Astrocyte (in vitro differentiated cells and primary cell): ENCODE measurements around the gene AKAIN1. TPM values are rescaled to one million over a fixed set of nuclear protein-coding genes. Genes with fewer than 3 reads are reported as not detected.
A peak's percentile ranks its signal among the peaks of the same experiment; 100 is the strongest.

Experiments used
- DNase-seq: peaks from one replicate; pipeline ENCODE4 v3.0.0-alpha.2; 2010; ENCODE audit warnings: low read depth
- FAIRE-seq: peaks from 2 replicates; lab custom pipeline; 2011; peaks lifted over from hg19 to GRCh38; lab: Jason Lieb, UNC
- H2AFZ ChIP-seq: 2 replicates; pipeline ENCODE4 v1.6.0; 2012; ENCODE audit warnings: low read depth, low read length, inconsistent platforms
- H3K27ac ChIP-seq: 2 replicates; pipeline ENCODE4 v1.5.1; 2011; ENCODE audit warnings: low read depth, low read length, inconsistent platforms
- H3K27me3 ChIP-seq: 2 replicates; pipeline ENCODE4 v1.6.0; 2011; ENCODE audit warnings: low read length, inconsistent platforms; ENCODE audit not compliant: insufficient read depth
- H3K36me3 ChIP-seq: 2 replicates; pipeline ENCODE4 v1.5.1; 2011; ENCODE audit warnings: low read length, inconsistent platforms; ENCODE audit not compliant: insufficient read depth
- H3K4me1 ChIP-seq: 2 replicates; pipeline ENCODE4 v1.5.1; 2011; ENCODE audit warnings: low read length, inconsistent platforms; ENCODE audit not compliant: insufficient read depth
- H3K4me2 ChIP-seq: 2 replicates; pipeline ENCODE4 v1.6.0; 2012; ENCODE audit warnings: low read length, inconsistent platforms
- H3K4me3 ChIP-seq: 2 replicates; pipeline ENCODE4 v1.5.1; 2011; ENCODE audit warnings: low read depth, mild to moderate bottlenecking, low read length, inconsistent platforms; ENCODE audit not compliant: insufficient read depth
- H3K79me2 ChIP-seq: 2 replicates; pipeline ENCODE4 v1.6.0; 2012; ENCODE audit warnings: mild to moderate bottlenecking, low read length, inconsistent platforms; ENCODE audit not compliant: insufficient read depth
- H3K9ac ChIP-seq: 2 replicates; pipeline ENCODE4 v1.6.0; 2012; ENCODE audit warnings: mild to moderate bottlenecking, low read length, inconsistent platforms
- H3K9me3 ChIP-seq: 2 replicates; pipeline ENCODE4 v1.5.1; 2012; ENCODE audit warnings: low read depth, mild to moderate bottlenecking, low read length, inconsistent platforms; ENCODE audit not compliant: insufficient read depth
- H4K20me1 ChIP-seq: 2 replicates; pipeline ENCODE4 v1.6.0; 2012; ENCODE audit warnings: low read length, inconsistent platforms; ENCODE audit not compliant: insufficient read depth
- H3K27ac Mint-ChIP-seq: one replicate; pipeline ENCODE4 v1.8.0; 2021; ENCODE audit warnings: mild to moderate bottlenecking, mixed read lengths; ENCODE audit not compliant: unreplicated experiment
- H3K27me3 Mint-ChIP-seq: one replicate; pipeline ENCODE4 v1.8.0; 2021; ENCODE audit warnings: low read depth, mixed read lengths; ENCODE audit not compliant: unreplicated experiment
- H3K36me3 Mint-ChIP-seq: one replicate; pipeline ENCODE4 v1.8.0; 2021; ENCODE audit warnings: low read depth, mixed read lengths; ENCODE audit not compliant: unreplicated experiment
- H3K4me1 Mint-ChIP-seq: one replicate; pipeline ENCODE4 v1.8.0; 2021; ENCODE audit warnings: low read depth, mixed read lengths; ENCODE audit not compliant: unreplicated experiment
- H3K4me3 Mint-ChIP-seq: one replicate; pipeline ENCODE4 v1.8.0; 2021; ENCODE audit warnings: mild to moderate bottlenecking, moderate library complexity, mixed read lengths; ENCODE audit not compliant: unreplicated experiment
- H3K9me3 Mint-ChIP-seq: one replicate; pipeline ENCODE4 v1.8.0; 2021; ENCODE audit warnings: mild to moderate bottlenecking, mixed read lengths; ENCODE audit not compliant: unreplicated experiment
- CTCF ChIP-seq: IDR thresholded peaks from 2 replicates; pipeline ENCODE4 v1.5.1; 2011; ENCODE audit warnings: low read depth, mild to moderate bottlenecking, inconsistent platforms, low read length, moderate library complexity; ENCODE audit not compliant: insufficient read depth
- EZH2 ChIP-seq: IDR thresholded peaks from 2 replicates; pipeline ENCODE4 v1.6.1; 2012; ENCODE audit warnings: mild to moderate bottlenecking, low read length, inconsistent platforms; ENCODE audit not compliant: insufficient read depth
- total RNA-seq: library from RNA; stranded (reverse); gene quantifications from 2 replicates; pipeline ENCODE4 v1.2.1, GENCODE V29; 2021

The AKAIN1 gene
- total RNA-seq, 1 donor from 2014 or later = not detected

- no peaks in the 10 kb centered on the region for H3K27me3 Mint-ChIP-seq
- Histone ChIP-seq H3K9me3 (no peaks in the 10 kb centered on the region), H3K36me3 (peaks cover 6% of the 10 kb centered on the region), H3K27me3 (no peaks in the 10 kb centered on the region), H3K4me3 (peak overlapping the region; percentile 80), H3K9ac (peak overlapping the region; percentile 96), H3K27ac (no peak overlapping the region), H3K79me2 (peaks cover 33% of the 10 kb centered on the region), H4K20me1 (peaks cover 12% of the 10 kb centered on the region), H3K4me2 (peak overlapping the region; percentile 92), H3K4me1 (peaks cover 16% of the 10 kb centered on the region), H2AFZ (no peak overlapping the region)
- peak overlapping the region; percentile 99 for H3K4me3 Mint-ChIP-seq
- TF ChIP-seq EZH2 (no peak), CTCF (no peak)
- FAIRE-seq (no peak), DNase-seq (no peak)
- H3K4me1 Mint-ChIP-seq = peaks cover 10% of the 10 kb centered on the region
- no peaks in the 10 kb centered on the region for H3K9me3 Mint-ChIP-seq
- no peak overlapping the region for H3K27ac Mint-ChIP-seq
- peaks cover 2% of the 10 kb centered on the region for H3K36me3 Mint-ChIP-seq
Measured at GRCh38 chr18:5239447-5239846, 42.4 kb upstream of the AKAIN1 start.

- H3K27ac ChIP-seq = peak overlapping the region; percentile 98
- Mint-ChIP-seq H3K4me1 (peaks cover 10% of the 10 kb centered on the region), H3K4me3 (peak overlapping the region; percentile 99), H3K9me3 (no peaks in the 10 kb centered on the region), H3K27me3 (no peaks in the 10 kb centered on the region), H3K36me3 (peaks cover 2% of the 10 kb centered on the region), H3K27ac (peak overlapping the region; percentile 96)
- H3K9ac ChIP-seq = peak overlapping the region; percentile 96
- H3K79me2 ChIP-seq = peaks cover 33% of the 10 kb centered on the region
- H3K4me3 ChIP-seq = peak overlapping the region; percentile 80
- peak overlapping the region; percentile 92 for H3K4me2 ChIP-seq
- H3K4me1 ChIP-seq = peaks cover 16% of the 10 kb centered on the region
- no peaks in the 10 kb centered on the region for H3K27me3 ChIP-seq
- H3K9me3 ChIP-seq = no peaks in the 10 kb centered on the region
- TF ChIP-seq CTCF = no peak
- no peak for TF ChIP-seq EZH2
- peak overlapping the region; percentile 97 for H2AFZ ChIP-seq
- H3K36me3 ChIP-seq = peaks cover 6% of the 10 kb centered on the region
- FAIRE-seq (no peak), DNase-seq (no peak)
- peaks cover 12% of the 10 kb centered on the region for H4K20me1 ChIP-seq
Measured at GRCh38 chr18:5238371-5238976, 41.4 kb upstream of the AKAIN1 start.

GRCh38 chr18:5237723-5238370 is 40.8 kb upstream of the AKAIN1 start:
- peak overlapping the region; percentile 96 for H3K27ac Mint-ChIP-seq
- H3K27me3 Mint-ChIP-seq = no peaks in the 10 kb centered on the region
- Histone ChIP-seq H4K20me1 (peaks cover 12% of the 10 kb centered on the region), H3K9me3 (no peaks in the 10 kb centered on the region), H3K9ac (peak overlapping the region; percentile 96), H3K79me2 (peaks cover 33% of the 10 kb centered on the region), H3K4me2 (peak overlapping the region; percentile 92), H2AFZ (peak overlapping the region; percentile 97), H3K4me3 (peak overlapping the region; percentile 80), H3K27me3 (no peaks in the 10 kb centered on the region), H3K27ac (peak overlapping the region; percentile 98), H3K36me3 (peaks cover 6% of the 10 kb centered on the region), H3K4me1 (peaks cover 16% of the 10 kb centered on the region)
- no peaks in the 10 kb centered on the region for H3K9me3 Mint-ChIP-seq
- peak overlapping the region; percentile 99 for H3K4me3 Mint-ChIP-seq
- no peak for FAIRE-seq
- TF ChIP-seq CTCF = no peak
- no peak for TF ChIP-seq EZH2
- H3K36me3 Mint-ChIP-seq = peaks cover 2% of the 10 kb centered on the region
- H3K4me1 Mint-ChIP-seq = peaks cover 10% of the 10 kb centered on the region
- DNase-seq = peak; percentile 86
